ENCODE measurements around the gene CDC16. TPM values are rescaled to one million over a fixed set of nuclear protein-coding genes. Genes with fewer than 3 reads are reported as not detected.
"Not testable (repeated sequence)": the region's sequence is repeated elsewhere in the genome, so short reads cannot be mapped to it uniquely, and the experiment has no call there.

Gene CDC16
- total and polyA plus RNA-seq, 2 of the 13 experiments (the other 11 are each of a cell fraction or from before 2014, with no cell fraction given), result 24.2 to 60.9 TPM

GRCh38 chr13:114249077-114249476, 14.4 kb downstream of the CDC16 start (continued):
- TF ChIP-seq KIAA2018 (CRISPR knock-in tag; IDR thresholded peaks at IDR 0.05; ENCODE audit: borderline replicate concordance) (no peak), TBP (CRISPR knock-in tag; IDR thresholded peaks at IDR 0.05) (no peak), CHCHD3 (CRISPR knock-in tag; IDR thresholded peaks at IDR 0.05) (no peak)

- H3K27ac ChIP-seq (ENCODE audit: extremely low read length, insufficient read depth, low read length); H4K20me1 ChIP-seq (ENCODE audit: insufficient read depth, low read length); ATAC-seq; CTCF ChIA-PET (ENCODE audit: low intra/inter-chr PET ratio, low total read pairs); H3K79me2 ChIP-seq (ENCODE audit: insufficient read depth, low read length); DNase-seq (ENCODE audit: low spot score); FAIRE-seq; H3K4me1 ChIP-seq (ENCODE audit: insufficient read depth, low read length); H3K4me3 ChIP-seq (replicated peaks in 1 of 3; ENCODE audit: insufficient read depth in 1 of 3, low read depth in 2 of 3, low read length in 3 of 3); H2AFZ ChIP-seq (ENCODE audit: low read length); BruUV-seq (replicated peaks); H3K9me3 ChIP-seq (ENCODE audit: low read length); intact Hi-C loops (cut with micrococcal nuclease; ENCODE audit: unreplicated experiment); in situ Hi-C loops (cut with HindIII; ENCODE audit: extremely low pct_ligation_motif_present, low pct_unique_long_range_greater_than_20kb); H3K4me2 ChIP-seq (ENCODE audit: low read depth, low read length); H3K9ac ChIP-seq (ENCODE audit: insufficient read depth, low read depth, low read length); H3K27me3 ChIP-seq (ENCODE audit: control insufficient read depth in 1 of 2, insufficient read depth in 2 of 2, low read length in 2 of 2): not testable (repeated sequence)
- WGBS (ENCODE audit: low lambda C conversion rate), result 89% methylated on average over 1 of the region's 1 CpG
- POLR2A ChIA-PET, result interaction anchor here (0.9 kb wide), 1 partner anchor 29 kb away, joined by 3 read pairs; the partner anchor contains the start of gene UPF3A
- H3K36me3 ChIP-seq (replicated peaks in 1 of 2; ENCODE audit: control insufficient read depth in 1 of 2, insufficient read depth in 2 of 2, low read length in 2 of 2), result peaks cover 15 to 71% of the 10 kb centered on the region in 2 experiments; a peak in 4 of 5 replicates
These were observed 17.1 kb downstream of the CDC16 start for GRCh38 chr13:114251639-114252440.
